Fibroblast of mammary gland (primary cell): Measurements from ENCODE around the gene SPAG4.
A peak's percentile ranks its signal among the peaks of the same experiment; 100 is the strongest.

Source experiments
- DNase-seq: peaks from one replicate; pipeline ENCODE4 v3.0.0-alpha.2; 2010; ENCODE audit warnings: low read depth
- H3K4me3 ChIP-seq: 2 replicates; pipeline ENCODE4 v1.5.1; 2011; ENCODE audit warnings: low read depth, mild to moderate bottlenecking, low read length, moderate library complexity; ENCODE audit not compliant: control insufficient read depth
- CTCF ChIP-seq: conservative IDR thresholded peaks from 2 replicates; pipeline ENCODE4 v1.5.1; 2011; ENCODE audit warnings: low read depth, low read length, inconsistent platforms; ENCODE audit not compliant: control insufficient read depth, insufficient read depth

SPAG4 gene

GRCh38 chr20:35611482-35611881 is 4.1 kb upstream of the SPAG4 start:
- DNase-seq = no peak
- no peak overlapping the region for H3K4me3 ChIP-seq
- no peak for TF ChIP-seq CTCF

GRCh38 chr20:35616465-35617396 is 1.1 kb downstream of the SPAG4 start:
- TF ChIP-seq CTCF = no peak
- peak overlapping the region; percentile 59 for H3K4me3 ChIP-seq
- DNase-seq = peak; percentile 99

GRCh38 chr20:35617397-35618262 is 2.0 kb downstream of the SPAG4 start:
- peak; percentile 29 for TF ChIP-seq CTCF
- DNase-seq = peak; percentile 58
- peak overlapping the region; percentile 59 for H3K4me3 ChIP-seq

GRCh38 chr20:35618263-35619131 is 2.9 kb downstream of the SPAG4 start:
- peak; percentile 23 for DNase-seq
- peak overlapping the region; percentile 59 for H3K4me3 ChIP-seq
- no peak for TF ChIP-seq CTCF

GRCh38 chr20:35619196-35620095 is 3.8 kb downstream of the SPAG4 start:
- H3K4me3 ChIP-seq = peak overlapping the region; percentile 59
- TF ChIP-seq CTCF = peak; percentile 29

More at GRCh38 chr20:35619196-35620095, 3.8 kb downstream of the SPAG4 start:
- DNase-seq = peak; percentile 80
